LNCAP (cell line): ENCODE data around the gene NR2F1.

ENCODE experiments used
- CTCF ChIP-seq: fragments of 450-650 bp; IDR thresholded peaks from 2 replicates; pipeline ENCODE4 v1.5.1; 2017; ENCODE audit warnings: mild to moderate bottlenecking

NR2F1 gene

DNA sequence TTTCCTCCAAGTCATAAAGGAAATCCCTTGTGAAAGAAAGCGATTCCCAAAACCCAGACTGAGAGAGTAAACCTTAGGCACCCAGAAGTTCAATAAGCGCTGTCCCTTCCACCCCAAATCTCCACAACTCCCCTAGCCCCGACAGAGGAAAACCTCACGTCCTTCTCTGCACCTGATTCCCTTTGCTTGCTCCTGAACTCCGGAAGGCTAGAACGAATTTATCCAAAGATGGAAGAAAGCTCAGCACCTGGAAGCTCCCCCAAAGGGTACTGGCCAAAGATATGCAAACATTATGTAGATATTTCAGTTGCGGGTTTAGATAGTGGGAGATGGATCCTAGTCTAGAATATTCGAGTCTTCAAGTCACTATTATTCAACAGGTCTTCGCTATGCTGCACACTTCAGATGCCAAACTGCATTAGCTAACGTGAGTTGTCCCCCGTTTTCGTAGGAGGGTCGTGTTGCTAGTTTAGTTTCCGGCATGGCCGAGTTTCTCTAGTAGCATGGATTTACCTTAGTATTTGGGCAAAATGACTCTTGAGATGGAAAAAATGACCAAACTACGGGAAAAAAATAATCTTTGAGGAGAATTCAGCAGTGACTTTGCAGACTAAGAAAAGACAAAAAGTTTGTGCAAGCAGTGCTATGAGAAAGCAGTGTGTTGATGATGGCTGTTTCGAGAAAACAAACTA lies 27.7 kb downstream of the NR2F1 start:
- no peak for TF ChIP-seq CTCF

DNA sequence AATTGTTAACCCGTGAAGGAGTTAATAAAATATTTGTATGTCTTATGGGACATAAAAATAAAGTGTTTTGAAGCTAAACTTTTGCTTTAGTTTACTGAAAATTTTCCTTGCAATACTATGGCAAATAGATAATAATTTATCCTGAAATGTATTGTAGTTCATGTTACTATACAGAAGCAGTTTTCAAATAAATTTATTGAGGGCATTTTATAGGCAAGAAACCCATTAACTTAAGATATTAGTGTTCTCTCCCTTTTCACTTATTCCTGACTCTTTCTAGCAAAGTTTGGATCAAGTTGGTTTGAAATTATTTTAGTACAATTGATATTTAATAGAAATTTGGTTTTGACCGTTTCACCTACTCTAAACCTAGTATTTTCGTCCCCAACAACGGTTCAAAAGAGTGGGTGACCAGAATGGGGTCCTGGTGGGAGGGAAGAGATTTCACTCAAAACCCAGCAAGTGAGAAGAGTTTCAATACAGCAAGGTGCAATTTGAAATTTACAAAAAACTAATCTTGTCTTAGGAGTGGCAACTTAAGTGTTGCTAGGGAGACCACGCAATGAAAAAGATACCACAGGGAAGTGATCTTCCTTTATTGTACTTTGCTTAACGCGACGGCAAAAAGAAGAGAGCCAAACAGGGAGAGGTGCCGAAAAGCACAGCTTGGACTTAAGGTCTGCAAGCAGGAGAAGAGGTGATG lies 28.4 kb downstream of the NR2F1 start:
- no peak for TF ChIP-seq CTCF

- no peak for TF ChIP-seq CTCF
These were observed 29.2 kb downstream of the NR2F1 start for GRCh38 chr5:93611976-93612854.

GRCh38 chr5:93612855-93613243 lies 29.8 kb downstream of the NR2F1 start:
- no peak for TF ChIP-seq CTCF

GRCh38 chr5:93616538-93617174 lies 33.6 kb downstream of the NR2F1 start:
- TF ChIP-seq CTCF, result no peak

- peak; percentile 29; the same call in 1 of the 2 replicates for TF ChIP-seq CTCF
These were observed 37.7 kb downstream of the NR2F1 start for GRCh38 chr5:93620487-93621326.
